IPS-18a (cell line): Measurements from ENCODE around the gene APOBEC3H.

Source experiments
- H3K27ac ChIP-seq: one replicate; pipeline ENCODE4 v1.5.1; 2013; ENCODE audit warnings: low read length
- H3K27me3 ChIP-seq: one replicate; pipeline ENCODE4 v1.6.1; 2013; ENCODE audit warnings: mild to moderate bottlenecking, low read length; ENCODE audit not compliant: control insufficient read depth, insufficient read depth
- H3K36me3 ChIP-seq: one replicate; pipeline ENCODE4 v1.6.1; 2013; ENCODE audit warnings: low read depth, low read length; ENCODE audit not compliant: control insufficient read depth
- H3K4me1 ChIP-seq: one replicate; pipeline ENCODE4 v1.6.1; 2013; ENCODE audit warnings: low read depth, low read length; ENCODE audit not compliant: control insufficient read depth
- H3K4me3 ChIP-seq: one replicate; pipeline ENCODE4 v1.5.1; 2013; ENCODE audit warnings: low read length
- H3K9ac ChIP-seq: one replicate; pipeline ENCODE4 v1.6.1; 2013; ENCODE audit warnings: mild to moderate bottlenecking, low read length, moderate library complexity
- H3K9me3 ChIP-seq: one replicate; pipeline ENCODE4 v1.6.1; 2013; ENCODE audit warnings: low read depth, low read length; ENCODE audit not compliant: control insufficient read depth

The APOBEC3H gene

DNA sequence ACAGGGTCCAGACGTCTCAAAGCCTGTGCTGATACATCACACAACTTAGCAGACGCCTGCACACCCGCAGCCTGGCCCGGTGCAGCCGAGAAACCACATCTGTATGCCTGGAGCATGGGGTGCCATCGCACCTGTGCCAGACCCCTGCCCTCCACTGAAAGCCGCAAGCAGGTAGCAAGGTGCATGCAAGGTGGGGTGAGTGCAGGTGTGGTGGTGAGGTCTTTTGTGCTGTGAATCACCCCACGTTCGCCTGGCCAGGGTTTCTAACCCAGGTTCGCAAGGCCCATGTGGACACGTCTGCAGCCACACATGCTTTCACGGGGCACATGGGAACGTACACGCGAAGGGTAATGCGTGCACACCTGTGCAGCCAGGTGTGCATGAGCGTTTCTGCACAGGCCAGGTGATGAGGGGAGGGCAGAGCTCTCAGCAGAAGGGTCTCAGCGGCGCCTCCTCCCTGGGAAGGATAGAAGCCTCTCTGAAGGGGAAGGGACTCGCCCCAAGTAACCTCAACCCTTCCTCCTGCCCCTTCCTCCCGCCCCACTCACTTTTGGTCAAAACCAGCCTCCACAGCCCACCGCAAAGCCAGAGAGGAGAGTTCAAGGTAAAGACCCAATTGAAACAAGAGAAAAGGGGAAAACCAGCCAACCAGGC lies 36.0 kb downstream of the APOBEC3H start:
- Histone ChIP-seq H3K9me3 (no peaks in the 10 kb centered on the region), H3K4me1 (peaks cover 15% of the 10 kb centered on the region), H3K27me3 (no peaks in the 10 kb centered on the region), H3K36me3 (no peaks in the 10 kb centered on the region), H3K27ac (no peak overlapping the region), H3K9ac (no peak overlapping the region), H3K4me3 (no peak overlapping the region)

DNA sequence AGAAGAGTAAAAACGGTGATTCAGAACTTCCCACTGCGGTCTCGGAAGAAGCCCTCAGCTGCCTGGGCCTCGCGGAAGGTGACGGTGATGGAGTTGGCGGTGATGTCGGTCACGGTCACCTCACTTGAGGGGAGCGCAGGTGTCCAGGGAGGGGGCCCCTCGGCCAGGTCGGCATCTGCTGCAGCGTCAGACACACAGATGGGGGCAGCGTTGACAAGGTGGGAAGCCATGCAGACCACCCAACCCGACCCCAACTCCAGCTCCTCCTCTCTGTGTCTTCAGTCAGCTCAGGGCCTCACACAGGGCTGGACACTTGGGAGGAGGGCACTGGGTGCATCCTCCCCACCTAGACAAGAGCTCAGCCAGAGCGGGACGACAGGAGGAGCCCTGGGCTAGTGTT lies 36.8 kb downstream of the APOBEC3H start:
- no peak overlapping the region for H3K9ac ChIP-seq
- no peaks in the 10 kb centered on the region for H3K27me3 ChIP-seq

DNA sequence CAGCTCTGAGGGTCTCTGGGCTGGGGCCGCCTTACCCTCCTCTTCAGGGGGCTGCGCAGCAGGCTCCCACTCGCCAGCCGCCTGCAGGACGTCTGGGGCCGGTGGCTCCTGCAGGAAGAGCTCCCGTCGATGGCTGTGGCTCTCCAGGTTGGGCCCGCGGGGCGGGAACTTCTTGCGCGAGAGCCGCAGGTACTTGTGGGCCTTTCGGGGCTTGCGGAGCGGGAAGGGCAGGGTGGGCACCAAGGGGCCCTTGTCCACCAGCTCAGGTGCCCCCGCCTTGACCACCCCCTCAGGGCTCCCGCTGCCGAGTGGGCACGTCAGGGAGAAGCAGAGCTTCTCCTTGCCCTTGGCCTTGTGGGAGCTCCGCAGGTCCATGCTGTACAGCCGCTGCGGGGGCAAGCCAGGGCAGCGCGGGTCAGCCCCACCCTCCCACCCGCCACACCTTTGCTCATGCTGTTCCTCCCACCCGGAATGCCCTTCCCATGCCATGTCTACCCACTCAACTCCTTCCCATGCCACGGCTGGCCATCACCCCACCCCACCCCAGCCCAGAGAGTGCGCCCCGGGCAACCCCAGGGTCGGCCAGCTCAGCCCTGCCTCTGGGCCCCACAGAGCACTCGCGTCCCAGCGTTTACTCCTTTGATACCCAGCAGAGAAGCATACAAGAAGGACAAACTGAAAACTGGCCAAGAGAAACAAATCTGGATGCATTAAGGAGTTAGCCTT lies 37.5 kb downstream of the APOBEC3H start:
- Histone ChIP-seq H3K27me3 (no peaks in the 10 kb centered on the region), H3K27ac (no peak overlapping the region)

More for the DNA sequence above, 36.8 kb downstream of the APOBEC3H start:
- H3K4me3 ChIP-seq = no peak overlapping the region
- H3K9me3 ChIP-seq = no peaks in the 10 kb centered on the region
- no peaks in the 10 kb centered on the region for H3K36me3 ChIP-seq
- H3K27ac ChIP-seq = no peak overlapping the region
- peaks cover 15% of the 10 kb centered on the region for H3K4me1 ChIP-seq

DNA sequence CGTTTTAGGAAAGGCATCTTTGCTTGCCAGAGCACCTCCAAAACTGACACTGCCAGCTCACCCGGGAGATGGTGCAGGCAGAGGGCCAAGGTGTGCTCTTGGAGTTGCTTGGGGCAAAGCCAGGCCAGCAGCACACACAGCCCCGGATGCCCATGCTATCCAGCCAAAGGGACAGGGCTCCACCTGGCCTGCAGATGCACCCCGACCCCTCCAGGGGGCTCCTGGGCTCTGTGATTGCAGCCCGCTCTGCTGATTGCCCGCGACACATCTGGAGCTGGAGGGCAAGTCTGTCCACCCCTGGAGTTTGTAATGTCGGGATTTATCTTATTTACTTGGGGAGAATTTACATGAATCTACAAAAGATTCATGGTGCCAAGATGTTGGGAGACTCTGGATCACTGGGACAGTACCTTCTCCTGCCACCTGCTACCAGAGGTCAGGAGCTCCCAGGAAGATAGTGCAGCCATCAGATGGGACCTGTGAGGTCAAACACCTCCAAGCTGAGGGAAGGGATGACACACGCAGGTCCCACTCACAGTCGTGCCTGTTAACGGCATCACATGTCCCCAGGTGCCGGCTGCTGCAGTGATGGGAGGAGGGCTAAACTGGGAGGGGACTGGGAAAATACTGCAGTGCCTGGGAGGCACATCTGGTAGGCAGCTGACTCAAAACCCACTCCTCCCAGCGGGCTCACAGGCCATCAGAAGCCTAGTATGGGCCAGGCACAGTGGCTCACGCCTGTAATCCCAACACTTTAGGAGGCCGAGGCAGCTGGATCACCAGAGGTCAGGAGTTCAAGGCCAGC lies 38.2 kb downstream of the APOBEC3H start:
- H3K4me3 ChIP-seq = no peak overlapping the region
- no peaks in the 10 kb centered on the region for H3K9me3 ChIP-seq
- H3K27ac ChIP-seq = no peak overlapping the region
- no peaks in the 10 kb centered on the region for H3K36me3 ChIP-seq
- no peak overlapping the region for H3K9ac ChIP-seq
- peaks cover 12% of the 10 kb centered on the region for H3K4me1 ChIP-seq
- no peaks in the 10 kb centered on the region for H3K27me3 ChIP-seq

More for the DNA sequence above, 37.5 kb downstream of the APOBEC3H start:
- Histone ChIP-seq H3K36me3 (no peaks in the 10 kb centered on the region), H3K9ac (no peak overlapping the region), H3K4me1 (peaks cover 15% of the 10 kb centered on the region), H3K4me3 (no peak overlapping the region), H3K9me3 (no peaks in the 10 kb centered on the region)

DNA sequence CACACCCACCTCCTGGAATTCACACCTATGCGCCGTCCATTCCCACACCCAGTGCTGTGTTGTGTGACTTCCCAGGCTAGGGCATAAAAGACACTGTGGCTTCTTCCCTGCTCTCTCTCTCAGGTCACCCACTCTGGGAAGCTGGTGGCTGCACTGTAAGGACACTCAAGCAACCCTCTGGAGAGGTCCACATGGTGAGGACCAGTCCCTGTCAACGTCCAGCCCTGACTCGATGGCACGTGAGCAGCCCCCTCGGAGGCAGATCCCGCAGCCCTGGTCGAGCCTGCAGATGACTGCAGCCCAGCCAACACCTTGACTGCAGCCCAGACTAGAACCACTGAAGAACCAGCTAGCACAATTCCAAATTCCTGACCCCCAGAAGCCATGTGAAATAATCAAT lies 39.3 kb downstream of the APOBEC3H start:
- Histone ChIP-seq H3K4me3 (no peak overlapping the region), H3K27me3 (no peaks in the 10 kb centered on the region), H3K9me3 (no peaks in the 10 kb centered on the region), H3K27ac (no peak overlapping the region), H3K4me1 (peaks cover 2% of the 10 kb centered on the region), H3K9ac (no peak overlapping the region), H3K36me3 (no peaks in the 10 kb centered on the region)

DNA sequence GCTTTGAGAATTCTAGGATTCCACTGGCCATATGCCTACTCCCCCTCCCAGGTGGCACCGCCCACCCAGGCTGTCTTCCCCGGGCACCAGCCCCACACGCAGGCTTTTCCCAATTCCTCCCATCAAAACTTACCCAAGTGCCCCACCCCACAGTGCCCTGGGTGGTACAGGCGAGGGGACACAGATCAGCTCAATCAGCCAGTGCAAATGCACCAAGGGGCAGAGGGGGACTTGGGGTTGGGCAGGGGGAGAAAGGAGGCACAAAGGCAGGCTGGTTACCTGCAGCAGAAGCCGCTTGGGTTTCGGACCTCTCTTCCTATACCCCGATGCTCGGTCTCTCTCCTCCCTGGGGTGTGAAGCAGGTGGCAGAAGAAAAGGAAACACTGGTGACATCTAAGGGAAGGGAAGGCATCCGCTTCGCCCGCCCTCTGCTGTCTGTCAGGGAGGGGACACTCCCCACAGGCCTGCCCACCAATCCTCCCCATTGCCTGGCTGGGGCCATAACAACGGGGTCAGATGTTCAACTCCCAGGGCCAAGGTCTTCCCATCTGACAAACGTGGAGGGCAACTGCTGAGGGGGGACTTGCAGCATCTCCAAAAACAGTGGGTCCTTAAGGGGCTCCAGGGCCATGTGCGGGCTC lies 41.4 kb downstream of the APOBEC3H start:
- Histone ChIP-seq H3K27me3 (peaks cover 1% of the 10 kb centered on the region), H3K36me3 (no peaks in the 10 kb centered on the region), H3K4me1 (no peaks in the 10 kb centered on the region), H3K27ac (no peak overlapping the region), H3K9ac (no peak overlapping the region), H3K4me3 (no peak overlapping the region), H3K9me3 (no peaks in the 10 kb centered on the region)

DNA sequence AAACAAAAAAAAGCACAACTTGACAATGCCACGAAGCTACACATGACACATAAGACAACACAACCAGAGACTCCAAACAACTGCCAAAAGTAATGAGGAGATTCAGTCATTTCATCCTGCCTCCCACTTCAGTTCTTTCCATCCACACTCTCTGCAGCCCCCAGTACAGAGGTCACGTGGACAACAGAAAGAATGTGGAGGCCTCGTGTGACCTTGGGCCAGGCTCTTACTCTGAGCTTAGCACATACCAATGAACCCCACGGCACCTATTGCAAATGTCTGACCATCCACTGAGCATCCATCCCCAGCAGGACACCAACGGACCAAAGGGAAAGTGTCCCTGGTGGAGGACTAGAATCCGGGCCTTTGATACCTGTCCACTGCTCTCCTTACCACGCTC lies 42.9 kb downstream of the APOBEC3H start:
- Histone ChIP-seq H3K36me3 (no peaks in the 10 kb centered on the region), H3K27me3 (peaks cover 15% of the 10 kb centered on the region), H3K4me1 (peaks cover 10% of the 10 kb centered on the region), H3K4me3 (no peak overlapping the region), H3K9ac (no peak overlapping the region), H3K9me3 (no peaks in the 10 kb centered on the region), H3K27ac (no peak overlapping the region)

DNA sequence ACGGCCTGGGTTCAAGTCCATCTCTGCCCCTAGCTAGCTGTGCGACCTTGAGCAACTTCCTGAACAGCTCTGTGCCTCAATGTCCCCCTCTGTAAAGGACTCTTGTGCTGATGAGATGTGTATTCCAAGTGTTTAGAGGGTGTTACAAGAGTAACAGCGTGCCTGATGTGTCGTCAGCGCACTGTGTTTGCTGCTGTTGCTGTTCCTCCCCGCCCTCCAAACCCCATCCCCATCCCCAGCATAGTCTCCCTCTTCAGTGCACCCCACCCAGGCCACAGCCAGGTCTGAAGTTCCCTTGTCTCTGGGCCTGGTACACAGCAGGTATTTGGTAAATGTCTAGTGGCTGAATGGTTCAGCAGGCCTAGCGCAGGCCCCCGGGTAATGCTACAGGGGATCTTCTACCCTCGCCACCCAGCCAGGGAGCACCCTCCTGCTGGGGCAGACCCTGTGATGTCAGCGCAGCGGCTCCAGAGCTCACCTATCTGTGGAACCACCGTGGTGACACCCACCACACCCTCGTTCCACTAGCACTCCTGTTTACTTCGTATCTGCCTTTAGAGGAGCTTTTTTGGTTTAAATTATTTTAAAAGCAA lies 45.1 kb downstream of the APOBEC3H start:
- Histone ChIP-seq H3K4me1 (peaks cover 10% of the 10 kb centered on the region), H3K9me3 (no peaks in the 10 kb centered on the region), H3K9ac (no peak overlapping the region), H3K27me3 (peaks cover 15% of the 10 kb centered on the region), H3K4me3 (no peak overlapping the region), H3K36me3 (no peaks in the 10 kb centered on the region), H3K27ac (no peak overlapping the region)

DNA sequence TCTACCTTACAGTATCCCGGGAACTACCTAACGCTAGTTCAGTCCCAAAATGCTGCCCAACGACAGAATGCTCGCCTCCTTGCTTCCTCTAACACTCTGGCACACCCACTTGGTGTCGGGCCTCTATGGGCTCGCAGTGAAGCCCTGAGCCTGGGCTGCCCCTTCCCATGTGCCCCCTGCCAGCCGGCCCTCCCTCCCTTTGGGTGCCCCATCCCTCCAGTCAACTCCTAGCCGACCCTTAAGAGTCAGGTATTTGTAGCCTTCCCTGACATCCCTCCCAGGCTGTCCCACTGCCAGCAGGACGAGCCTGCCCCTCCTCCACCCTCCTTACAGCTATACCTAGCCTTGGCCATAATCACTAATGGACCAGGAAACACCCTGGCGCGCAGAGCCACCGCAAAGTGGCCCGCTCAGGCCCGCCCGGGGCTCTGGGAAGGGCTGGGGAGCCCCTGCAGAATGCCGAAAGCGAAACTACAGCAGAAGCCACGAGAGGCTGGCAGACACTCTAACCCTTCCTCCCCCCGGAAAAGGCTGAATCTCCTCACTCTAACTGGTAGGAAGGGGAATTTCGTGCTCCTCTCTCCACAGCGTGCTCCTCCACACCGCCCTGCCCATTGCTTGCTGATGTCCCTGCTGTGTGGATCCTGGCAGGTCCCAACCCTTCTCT lies 47.2 kb downstream of the APOBEC3H start:
- Histone ChIP-seq H3K4me1 (peaks cover 19% of the 10 kb centered on the region), H3K9me3 (no peaks in the 10 kb centered on the region), H3K9ac (no peak overlapping the region), H3K36me3 (no peaks in the 10 kb centered on the region), H3K4me3 (peak overlapping the region; percentile 84), H3K27me3 (peaks cover 15% of the 10 kb centered on the region), H3K27ac (no peak overlapping the region)

DNA sequence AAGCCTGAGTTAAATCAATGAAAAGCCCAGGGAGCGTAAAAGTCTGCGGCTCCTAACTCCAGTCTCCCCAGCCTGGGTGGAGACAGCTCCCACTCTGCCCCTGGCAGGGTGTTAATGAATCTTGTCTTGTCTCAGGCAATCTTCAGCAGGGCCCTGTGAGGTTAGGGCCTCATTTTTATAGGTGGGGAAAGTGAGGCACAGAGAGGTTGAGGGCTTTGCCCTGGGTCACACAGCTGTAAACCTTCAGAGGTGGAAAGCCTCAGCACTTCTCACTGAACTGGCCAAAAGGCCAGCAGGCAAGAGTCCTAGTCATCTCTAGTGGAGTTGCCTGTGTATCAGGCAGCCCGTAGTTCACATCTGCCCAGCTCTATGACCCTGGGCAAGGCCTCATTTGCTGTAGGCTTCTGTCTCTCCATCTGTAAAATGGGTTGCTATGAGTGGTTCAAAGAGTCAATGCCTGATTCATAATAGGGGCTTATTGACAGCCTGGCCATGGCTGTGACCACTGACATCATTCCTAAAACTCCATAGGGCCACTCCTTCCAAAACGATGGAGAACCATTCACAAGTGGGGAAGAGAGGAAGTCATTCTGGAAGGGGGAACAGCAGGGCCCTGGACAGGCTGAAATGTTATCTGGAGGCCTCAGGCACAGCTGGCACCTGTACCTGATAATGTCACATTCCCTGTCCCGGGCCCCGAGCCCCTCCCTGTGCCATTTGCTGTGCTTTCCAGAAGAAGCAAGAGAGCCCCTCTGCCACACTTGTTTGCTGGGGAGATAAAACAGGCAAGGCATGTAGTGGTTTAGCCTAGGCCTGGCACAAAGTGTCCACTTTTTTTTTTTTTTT lies 49.4 kb downstream of the APOBEC3H start:
- H3K27me3 ChIP-seq = peaks cover 15% of the 10 kb centered on the region
- no peak overlapping the region for H3K27ac ChIP-seq
- peaks cover 19% of the 10 kb centered on the region for H3K4me1 ChIP-seq
- H3K9ac ChIP-seq = no peak overlapping the region
- H3K36me3 ChIP-seq = no peaks in the 10 kb centered on the region
- H3K4me3 ChIP-seq = peak overlapping the region; percentile 37
- H3K9me3 ChIP-seq = no peaks in the 10 kb centered on the region
